ENCODE data around the gene KIAA0232. TPM values are rescaled to one million over a fixed set of nuclear protein-coding genes. Genes with fewer than 3 reads are reported as not detected.

The KIAA0232 gene
- total and polyA plus RNA-seq, 9 of the 15 experiments (the other 6 are each of a cell fraction or from before 2014, with no cell fraction given): 3.5 to 17.4 (median 13.0) TPM

DNA sequence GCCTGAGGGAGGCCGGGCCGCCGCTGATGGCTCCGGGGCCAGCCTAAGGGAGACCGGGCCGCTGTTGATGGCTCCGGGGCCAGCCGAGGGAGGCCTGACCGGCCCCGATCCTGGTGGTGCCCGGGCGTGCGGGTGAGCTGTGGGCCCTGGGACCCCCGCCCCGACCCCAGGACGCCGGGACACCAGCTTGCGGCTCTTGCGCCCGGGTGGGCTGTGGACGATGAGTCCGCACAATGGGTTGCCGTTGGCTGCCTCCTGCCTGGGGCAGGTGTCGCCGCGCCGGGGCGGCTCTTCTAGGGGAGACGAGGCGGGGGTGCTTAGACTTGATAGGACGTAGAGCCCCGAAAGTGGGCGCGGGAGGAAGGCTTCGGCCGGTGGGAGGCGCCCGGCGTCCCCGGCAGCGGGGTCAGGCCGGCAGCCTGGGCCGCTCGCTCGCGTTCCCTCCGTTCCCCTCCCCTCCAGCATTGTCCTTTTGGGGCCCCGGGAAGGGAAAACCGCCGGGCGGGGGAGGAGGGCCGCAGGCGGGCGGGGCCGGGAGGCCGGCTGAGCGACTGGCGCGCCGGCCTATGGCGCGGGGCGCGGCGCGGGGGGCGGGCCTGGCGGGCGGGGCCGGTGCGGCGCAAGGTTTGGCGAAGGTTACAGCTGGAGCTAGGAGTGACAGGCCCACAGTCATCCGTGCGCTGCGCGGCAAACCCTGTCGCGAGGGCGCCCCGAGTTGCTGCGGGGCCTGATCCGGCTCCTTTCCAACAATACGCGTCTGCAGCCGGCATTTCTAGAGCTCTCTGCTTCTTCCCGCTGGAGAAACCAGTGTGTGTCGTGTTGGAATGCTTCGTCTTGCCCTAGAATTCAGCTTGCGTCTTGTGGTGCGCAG lies 819 bp downstream of the KIAA0232 start (continued):
- TF ChIP-seq, protein P1, sequence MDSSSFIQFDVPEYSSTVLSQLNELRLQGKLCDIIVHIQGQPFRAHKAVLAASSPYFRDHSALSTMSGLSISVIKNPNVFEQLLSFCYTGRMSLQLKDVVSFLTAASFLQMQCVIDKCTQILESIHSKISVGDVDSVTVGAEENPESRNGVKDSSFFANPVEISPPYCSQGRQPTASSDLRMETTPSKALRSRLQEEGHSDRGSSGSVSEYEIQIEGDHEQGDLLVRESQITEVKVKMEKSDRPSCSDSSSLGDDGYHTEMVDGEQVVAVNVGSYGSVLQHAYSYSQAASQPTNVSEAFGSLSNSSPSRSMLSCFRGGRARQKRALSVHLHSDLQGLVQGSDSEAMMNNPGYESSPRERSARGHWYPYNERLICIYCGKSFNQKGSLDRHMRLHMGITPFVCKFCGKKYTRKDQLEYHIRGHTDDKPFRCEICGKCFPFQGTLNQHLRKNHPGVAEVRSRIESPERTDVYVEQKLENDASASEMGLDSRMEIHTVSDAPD (CRISPR knock-in tag; IDR thresholded peaks at IDR 0.05): no peak
- TF ChIP-seq ZNF644 (tag; IDR thresholded peaks at IDR 0.05; ENCODE audit: low read depth) (no peak), ZNF695 (CRISPR knock-in tag; IDR thresholded peaks at IDR 0.05) (no peak), SMARCC2 (IDR thresholded peaks at IDR 0.05; ENCODE audit: low read depth) (no peak), PHF21A (IDR thresholded peaks at IDR 0.05; ENCODE audit: borderline replicate concordance, low read depth) (0 out of 2 replicates have a peak, but pooled peaks have one; percentile 20), TSC22D4 (tag; IDR thresholded peaks at IDR 0.05) (no peak), JUNB (CRISPR knock-in tag; conservative IDR thresholded peaks at IDR 0.05) (no peak), RBM39 (optimal IDR thresholded peaks at IDR 0.05; ENCODE audit: low read depth, low read length) (no peak), ZNF79 (CRISPR knock-in tag; IDR thresholded peaks at IDR 0.05; ENCODE audit: low read depth) (no peak), GTF2A2 (tag; IDR thresholded peaks at IDR 0.05) (no peak), ZNF764 (CRISPR knock-in tag; IDR thresholded peaks at IDR 0.05; ENCODE audit: low read depth) (peak; percentile 89), HDAC8 (tag; IDR thresholded peaks at IDR 0.05) (no peak), ZNF717 (CRISPR knock-in tag; IDR thresholded peaks at IDR 0.05) (no peak), ASH1L (IDR thresholded peaks at IDR 0.05; ENCODE audit: borderline replicate concordance, low read depth, partially characterized antibody) (no peak), MCM5 (IDR thresholded peaks at IDR 0.05; ENCODE audit: low read depth) (no peak), SMARCA4 (IDR thresholded peaks at IDR 0.05) (no peak), ZFPM2 (CRISPR knock-in tag; IDR thresholded peaks at IDR 0.05) (no peak), ZNF696 (CRISPR knock-in tag; conservative IDR thresholded peaks at IDR 0.05) (no peak), PCBP2 (IDR thresholded peaks at IDR 0.05; ENCODE audit: low read depth, low read length, poor library complexity, severe bottlenecking) (no peak), SREBF2 (CRISPR knock-in tag; IDR thresholded peaks at IDR 0.05) (no peak), ZZZ3 (IDR thresholded peaks at IDR 0.05) (no peak), ZC3H11A (IDR thresholded peaks at IDR 0.05; ENCODE audit: low read depth, low read length) (no peak), ARID1B (IDR thresholded peaks at IDR 0.05) (no peak), ADNP (tag; IDR thresholded peaks at IDR 0.05) (no peak)
- TF ChIP-seq, protein P2, sequence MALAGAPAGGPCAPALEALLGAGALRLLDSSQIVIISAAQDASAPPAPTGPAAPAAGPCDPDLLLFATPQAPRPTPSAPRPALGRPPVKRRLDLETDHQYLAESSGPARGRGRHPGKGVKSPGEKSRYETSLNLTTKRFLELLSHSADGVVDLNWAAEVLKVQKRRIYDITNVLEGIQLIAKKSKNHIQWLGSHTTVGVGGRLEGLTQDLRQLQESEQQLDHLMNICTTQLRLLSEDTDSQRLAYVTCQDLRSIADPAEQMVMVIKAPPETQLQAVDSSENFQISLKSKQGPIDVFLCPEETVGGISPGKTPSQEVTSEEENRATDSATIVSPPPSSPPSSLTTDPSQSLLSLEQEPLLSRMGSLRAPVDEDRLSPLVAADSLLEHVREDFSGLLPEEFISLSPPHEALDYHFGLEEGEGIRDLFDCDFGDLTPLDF (CRISPR knock-in tag; IDR thresholded peaks at IDR 0.05): peak; percentile 69
- TF ChIP-seq, protein P3, sequence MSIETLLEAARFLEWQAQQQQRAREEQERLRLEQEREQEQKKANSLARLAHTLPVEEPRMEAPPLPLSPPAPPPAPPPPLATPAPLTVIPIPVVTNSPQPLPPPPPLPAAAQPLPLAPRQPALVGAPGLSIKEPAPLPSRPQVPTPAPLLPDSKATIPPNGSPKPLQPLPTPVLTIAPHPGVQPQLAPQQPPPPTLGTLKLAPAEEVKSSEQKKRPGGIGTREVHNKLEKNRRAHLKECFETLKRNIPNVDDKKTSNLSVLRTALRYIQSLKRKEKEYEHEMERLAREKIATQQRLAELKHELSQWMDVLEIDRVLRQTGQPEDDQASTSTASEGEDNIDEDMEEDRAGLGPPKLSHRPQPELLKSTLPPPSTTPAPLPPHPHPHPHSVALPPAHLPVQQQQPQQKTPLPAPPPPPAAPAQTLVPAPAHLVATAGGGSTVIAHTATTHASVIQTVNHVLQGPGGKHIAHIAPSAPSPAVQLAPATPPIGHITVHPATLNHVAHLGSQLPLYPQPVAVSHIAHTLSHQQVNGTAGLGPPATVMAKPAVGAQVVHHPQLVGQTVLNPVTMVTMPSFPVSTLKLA (conservative IDR thresholded peaks at IDR 0.05): peak; percentile 9 to 61; a peak in 3 of 4 replicates

Data from K562 (cell line).